ENCODE data around the gene UGT1A3. TPM values are rescaled to one million over a fixed set of nuclear protein-coding genes. Genes with fewer than 3 reads are reported as not detected.
"Not testable (repeated sequence)": the region's sequence is repeated elsewhere in the genome, so short reads cannot be mapped to it uniquely, and the experiment has no call there.

Gene UGT1A3
- total RNA-seq, 2 experiments from 2014 or later, result not detected

DNA sequence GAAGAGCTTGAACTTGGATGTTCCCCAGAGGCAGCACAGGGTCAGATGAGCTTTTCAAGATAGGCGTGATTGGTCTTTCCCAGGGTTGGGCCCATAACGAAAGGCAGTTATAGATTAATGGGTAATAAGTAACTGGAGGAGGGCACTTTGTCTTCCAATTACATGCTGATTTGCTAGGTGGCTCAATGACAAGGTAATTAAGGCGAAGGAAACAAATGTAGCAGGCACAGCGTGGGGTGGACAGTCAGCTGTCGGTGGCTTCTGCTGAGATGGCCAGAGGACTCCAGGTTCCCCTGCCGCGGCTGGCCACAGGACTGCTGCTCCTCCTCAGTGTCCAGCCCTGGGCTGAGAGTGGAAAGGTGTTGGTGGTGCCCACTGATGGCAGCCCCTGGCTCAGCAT lies 10.3 kb upstream of the UGT1A3 start, which contains the start of gene UGT1A4:
TSS of gene UGT1A4 (plus strand) at position 185 of the 400 bp plus-strand sequence. CDS start at position 270, 85 bp downstream.
- ATAC-seq (ENCODE audit: low read depth) (no peak), DNase-seq (no peak)
- Mint-ChIP-seq H3K27ac (no peak within 1 kb of the TSS), H3K27me3 (peaks cover 35% of the 10 kb centered on the region), H3K36me3 (no peaks in the 10 kb centered on the region), H3K9me3 (no peaks in the 10 kb centered on the region), H3K4me3 (no peak within 1 kb of the TSS), H3K4me1 (peaks cover 20% of the 10 kb centered on the region)
- POLR2A ChIA-PET, result no interaction called here

DNA sequence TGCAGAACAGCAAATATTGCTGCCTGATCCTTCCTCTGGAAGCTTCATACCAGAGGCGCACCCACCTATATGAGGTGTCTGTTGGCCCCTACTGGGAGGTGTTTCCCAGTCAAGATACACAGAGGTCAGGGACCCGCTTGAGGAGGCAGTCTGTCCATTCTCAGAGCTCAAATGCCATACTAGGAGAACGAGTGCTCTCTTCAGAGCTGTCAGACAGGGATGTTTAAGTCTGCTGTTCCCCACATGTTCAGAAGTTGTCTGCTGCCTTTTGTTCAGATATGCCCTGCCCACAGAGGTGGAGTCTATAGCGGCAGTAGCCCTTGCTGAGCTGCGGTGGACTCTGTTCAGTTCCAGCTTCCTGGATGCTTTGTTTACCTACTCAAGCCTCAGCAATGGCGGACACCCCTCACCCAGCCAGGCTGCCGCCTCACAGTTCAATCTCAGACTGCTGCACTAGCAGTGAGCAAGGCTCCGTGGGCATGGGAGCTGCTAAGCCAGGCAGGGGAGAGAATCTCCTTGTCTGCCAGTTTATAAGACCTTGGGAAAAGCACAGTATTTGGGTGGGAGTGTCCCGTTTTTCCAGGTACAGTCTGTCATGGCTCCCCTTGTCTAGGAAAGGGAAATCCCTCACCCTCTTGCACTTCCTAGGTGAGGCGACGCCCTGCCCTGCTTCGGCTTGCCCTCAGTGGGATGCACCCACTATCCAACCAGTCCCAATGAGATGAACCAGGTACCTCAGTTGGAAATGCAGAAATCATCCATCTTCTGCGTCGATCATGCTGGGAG lies 8.2 kb downstream of the UGT1A3 start:
- H3K27ac Mint-ChIP-seq; POLR2A ChIA-PET; DNase-seq; H3K4me1 Mint-ChIP-seq; ATAC-seq (ENCODE audit: low read depth); H3K9me3 Mint-ChIP-seq; H3K36me3 Mint-ChIP-seq; H3K4me3 Mint-ChIP-seq: not testable (repeated sequence)
- H3K27me3 Mint-ChIP-seq, result peaks cover 21% of the 10 kb centered on the region

DNA sequence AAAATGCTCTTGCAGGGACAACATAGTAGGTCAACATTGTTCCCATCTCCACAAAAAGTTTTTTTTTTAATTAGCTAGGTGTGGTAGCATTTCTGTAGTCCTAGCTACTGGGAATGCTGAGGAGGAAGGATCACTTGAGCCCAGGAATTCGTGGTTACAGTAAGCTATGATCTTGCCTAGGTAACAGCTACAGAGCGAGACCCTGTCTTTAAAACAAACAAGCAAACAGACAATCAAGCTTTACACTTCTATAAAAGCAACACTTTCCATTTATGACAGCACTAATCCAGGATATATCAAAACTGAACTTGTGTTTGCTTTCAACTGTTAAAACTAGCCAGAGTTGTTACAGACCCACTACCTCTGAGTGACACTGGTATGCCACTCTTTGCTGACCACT lies 12.0 kb downstream of the UGT1A3 start:
- H3K36me3 Mint-ChIP-seq, result no peaks in the 10 kb centered on the region
- POLR2A ChIA-PET, result no interaction called here
- ATAC-seq (ENCODE audit: low read depth) (no peak), DNase-seq (no peak)
- H3K27ac Mint-ChIP-seq, result no peak overlapping the region
- no peak overlapping the region for H3K4me3 Mint-ChIP-seq
- H3K27me3 Mint-ChIP-seq, result peaks cover 12% of the 10 kb centered on the region
- no peaks in the 10 kb centered on the region for H3K9me3 Mint-ChIP-seq
- no peaks in the 10 kb centered on the region for H3K4me1 Mint-ChIP-seq

DNA sequence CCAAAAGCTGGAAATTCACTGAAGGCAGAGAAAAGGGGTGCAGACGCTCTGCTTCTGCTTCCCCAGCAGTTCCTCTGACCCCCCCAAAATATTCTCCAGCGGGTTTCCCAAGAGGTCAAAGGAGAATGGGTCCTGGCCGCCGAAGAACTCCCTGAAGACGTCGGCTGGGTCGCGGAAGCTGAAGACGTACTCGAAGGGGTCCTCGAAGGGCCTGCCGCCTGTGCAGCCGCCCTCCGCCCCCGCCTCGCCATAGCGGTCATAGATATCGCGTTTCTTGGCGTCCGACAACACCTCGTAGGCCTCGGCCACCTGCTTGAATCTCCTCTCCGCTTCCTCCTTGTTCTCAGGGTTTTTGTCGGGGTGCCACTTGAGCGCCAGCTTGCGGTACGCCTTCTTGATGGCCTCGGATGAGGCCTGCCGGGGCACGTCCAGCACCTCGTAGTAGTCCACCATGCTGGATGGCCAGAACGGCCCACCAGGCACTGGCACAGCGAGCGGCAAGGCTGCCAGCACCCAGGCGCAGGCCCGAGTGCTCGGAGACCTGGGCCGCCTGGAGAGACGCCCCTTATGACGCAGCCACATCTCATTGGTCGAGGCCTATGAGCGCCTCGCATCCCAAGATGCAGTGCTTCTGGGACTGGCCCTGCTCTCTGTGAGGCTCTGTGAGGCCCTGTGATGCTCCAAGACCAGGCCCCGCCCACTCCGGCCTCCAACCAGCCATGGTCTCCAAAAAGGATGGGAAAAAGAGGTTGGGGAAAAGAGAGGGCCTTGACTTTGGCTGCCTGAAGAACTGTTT lies 14.8 kb downstream of the UGT1A3 start:
- H3K4me1 Mint-ChIP-seq, result no peaks in the 10 kb centered on the region
- no peak for ATAC-seq (ENCODE audit: low read depth)
- H3K9me3 Mint-ChIP-seq, result peaks cover 3% of the 10 kb centered on the region
- H3K27ac Mint-ChIP-seq, result no peak overlapping the region
- POLR2A ChIA-PET, result no interaction called here
- peaks cover 12% of the 10 kb centered on the region for H3K27me3 Mint-ChIP-seq
- H3K36me3 Mint-ChIP-seq, result no peaks in the 10 kb centered on the region
- no peak overlapping the region for H3K4me3 Mint-ChIP-seq
- DNase-seq, result no peak

DNA sequence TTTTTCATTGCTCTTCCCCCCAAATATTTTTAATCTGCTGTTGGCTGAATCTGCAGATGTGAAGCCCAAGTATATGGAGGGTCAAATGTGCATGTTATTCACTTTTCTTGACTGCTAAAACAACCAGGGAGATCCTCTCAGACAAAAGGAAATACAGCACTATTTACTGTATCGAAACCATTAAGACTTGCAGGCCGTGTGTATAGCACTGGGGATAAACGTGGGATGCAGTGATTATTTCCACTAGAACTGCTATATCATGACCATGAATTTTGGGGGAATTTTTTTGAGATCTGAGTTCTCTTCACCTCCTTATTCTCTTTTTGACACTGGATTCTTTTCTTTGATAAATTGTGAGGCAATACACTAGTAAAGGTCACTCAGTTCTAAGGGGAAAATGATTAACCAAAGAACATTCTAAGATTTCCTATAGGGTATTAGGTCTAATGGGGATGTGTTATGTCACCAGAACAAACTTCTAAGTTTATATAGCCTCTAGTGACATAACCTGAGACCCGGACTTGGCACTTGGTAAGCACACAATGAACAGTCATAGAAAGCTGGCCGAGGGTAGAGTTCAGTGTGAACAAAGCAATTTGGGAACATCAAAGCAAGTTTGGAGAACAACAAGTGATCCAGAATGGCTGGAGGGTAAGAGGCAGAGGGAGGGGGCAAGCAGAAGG lies 16.4 kb downstream of the UGT1A3 start:
- Mint-ChIP-seq H3K36me3 (no peaks in the 10 kb centered on the region), H3K27me3 (peaks cover 15% of the 10 kb centered on the region)
- DNase-seq, result no peak

DNA sequence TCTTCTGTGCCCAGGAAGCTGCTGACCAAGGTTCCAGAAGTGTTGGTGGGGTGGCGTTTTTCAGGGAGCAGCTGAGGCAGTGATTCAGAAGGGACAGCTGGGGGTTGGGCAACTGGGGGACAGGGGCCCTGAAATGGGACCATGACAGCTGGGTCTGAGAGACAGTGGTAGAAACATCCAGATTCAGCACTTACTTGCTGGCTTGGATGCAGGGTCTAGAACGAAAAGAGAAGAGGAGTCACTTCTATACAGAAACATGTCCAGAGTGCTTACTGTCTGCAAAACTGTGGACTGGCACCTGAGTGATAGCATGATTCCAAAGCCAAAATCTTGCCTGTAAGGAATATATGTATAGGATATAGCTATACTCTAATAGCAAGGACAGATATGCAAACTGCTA lies 17.0 kb downstream of the UGT1A3 start:
- H3K4me1 Mint-ChIP-seq; H3K9me3 Mint-ChIP-seq; DNase-seq; H3K27ac Mint-ChIP-seq; H3K36me3 Mint-ChIP-seq; H3K4me3 Mint-ChIP-seq; ATAC-seq (ENCODE audit: low read depth); POLR2A ChIA-PET: not testable (repeated sequence)
- peaks cover 15% of the 10 kb centered on the region for H3K27me3 Mint-ChIP-seq

More for the DNA sequence above, 16.4 kb downstream of the UGT1A3 start:
- POLR2A ChIA-PET, result no interaction called here
- H3K4me3 Mint-ChIP-seq, result no peak overlapping the region
- H3K9me3 Mint-ChIP-seq, result peaks cover 7% of the 10 kb centered on the region
- H3K4me1 Mint-ChIP-seq, result no peaks in the 10 kb centered on the region
- ATAC-seq (ENCODE audit: low read depth), result no peak
- no peak overlapping the region for H3K27ac Mint-ChIP-seq

DNA sequence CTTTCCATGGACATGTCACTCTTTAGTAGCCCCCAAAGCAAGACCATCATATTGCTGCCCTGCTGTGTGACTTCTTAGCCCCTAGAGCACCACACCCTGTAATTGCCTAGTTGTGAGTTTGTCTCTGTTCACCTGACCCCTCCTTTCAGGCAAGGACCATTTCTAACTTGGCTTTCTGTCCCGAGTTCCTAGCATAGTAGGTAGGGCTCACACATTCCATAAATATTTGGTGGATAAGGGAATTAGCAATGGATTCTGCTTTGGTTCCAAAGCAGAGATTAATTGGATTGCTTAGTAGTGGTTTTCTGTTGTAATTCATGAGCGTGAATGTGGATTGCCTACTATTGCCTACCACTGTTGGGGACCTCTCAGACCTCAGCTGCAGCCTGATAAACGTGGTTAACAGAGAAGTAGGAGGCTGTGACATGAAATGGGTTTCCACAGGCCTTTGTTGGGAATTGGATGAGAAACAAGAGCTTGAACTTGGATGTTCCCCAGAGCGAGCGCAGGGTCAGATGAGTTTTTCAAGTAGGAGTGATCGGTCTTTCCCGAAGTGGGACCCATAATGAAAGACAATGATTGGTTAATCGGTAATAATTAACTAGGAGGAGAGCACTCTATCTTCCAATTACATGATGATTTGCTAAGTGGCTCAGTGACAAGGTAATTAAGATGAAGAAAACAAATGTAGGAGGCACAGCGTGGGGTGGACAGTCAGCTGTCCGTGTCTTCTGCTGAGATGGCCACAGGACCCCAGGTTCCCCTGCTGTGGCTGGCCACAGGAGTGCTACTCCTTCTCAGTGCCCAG lies 17.8 kb downstream of the UGT1A3 start:
- H3K27me3 Mint-ChIP-seq, result peaks cover 17% of the 10 kb centered on the region
- DNase-seq (no peak), ATAC-seq (ENCODE audit: low read depth) (no peak)
- POLR2A ChIA-PET, result no interaction called here
- H3K36me3 Mint-ChIP-seq, result no peaks in the 10 kb centered on the region
- H3K9me3 Mint-ChIP-seq, result peaks cover 14% of the 10 kb centered on the region
- H3K4me1 Mint-ChIP-seq, result no peaks in the 10 kb centered on the region
- H3K27ac Mint-ChIP-seq, result no peak overlapping the region
- no peak overlapping the region for H3K4me3 Mint-ChIP-seq

DNA sequence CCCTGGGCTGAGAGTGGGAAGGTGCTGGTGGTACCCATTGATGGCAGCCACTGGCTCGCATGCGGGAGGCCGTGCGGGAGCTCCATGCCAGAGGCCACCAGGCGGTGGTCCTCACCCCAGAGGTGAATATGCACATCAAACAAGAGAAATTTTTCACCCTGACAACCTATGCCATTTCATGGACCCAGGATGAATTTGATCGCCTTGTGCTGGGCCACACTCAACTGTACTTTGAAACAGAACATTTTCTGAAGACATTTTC lies 18.4 kb downstream of the UGT1A3 start:
- POLR2A ChIA-PET, result no interaction called here
- Mint-ChIP-seq H3K36me3 (no peaks in the 10 kb centered on the region), H3K4me1 (no peaks in the 10 kb centered on the region), H3K27me3 (peaks cover 22% of the 10 kb centered on the region), H3K27ac (no peak overlapping the region), H3K4me3 (no peak overlapping the region), H3K9me3 (peaks cover 17% of the 10 kb centered on the region)
- ATAC-seq (ENCODE audit: low read depth) (no peak), DNase-seq (no peak)

DNA sequence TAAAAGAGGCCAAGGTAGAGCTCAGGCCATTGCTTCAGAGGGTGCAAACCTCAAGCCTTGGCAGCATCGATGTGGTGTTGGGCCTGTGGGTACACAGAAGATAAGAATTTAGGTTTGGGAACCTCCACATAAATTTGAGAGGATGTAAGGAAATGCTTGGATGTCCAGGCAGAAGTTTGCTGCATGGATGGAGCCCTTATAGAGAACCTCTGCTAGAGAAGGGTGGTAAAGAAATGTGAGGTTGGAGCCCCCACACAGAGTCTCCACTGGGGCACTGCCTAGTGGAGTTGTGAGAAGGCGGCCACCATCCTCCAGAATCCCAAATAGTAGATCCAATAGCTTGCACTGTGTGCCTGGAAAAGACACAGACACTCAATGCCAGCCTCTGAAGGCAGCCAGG lies 21.8 kb downstream of the UGT1A3 start:
- H3K27ac Mint-ChIP-seq; H3K36me3 Mint-ChIP-seq; H3K4me3 Mint-ChIP-seq; H3K4me1 Mint-ChIP-seq; POLR2A ChIA-PET; ATAC-seq (ENCODE audit: low read depth); DNase-seq: not testable (repeated sequence)
- Mint-ChIP-seq H3K9me3 (peaks cover 19% of the 10 kb centered on the region), H3K27me3 (peaks cover 21% of the 10 kb centered on the region)

DNA sequence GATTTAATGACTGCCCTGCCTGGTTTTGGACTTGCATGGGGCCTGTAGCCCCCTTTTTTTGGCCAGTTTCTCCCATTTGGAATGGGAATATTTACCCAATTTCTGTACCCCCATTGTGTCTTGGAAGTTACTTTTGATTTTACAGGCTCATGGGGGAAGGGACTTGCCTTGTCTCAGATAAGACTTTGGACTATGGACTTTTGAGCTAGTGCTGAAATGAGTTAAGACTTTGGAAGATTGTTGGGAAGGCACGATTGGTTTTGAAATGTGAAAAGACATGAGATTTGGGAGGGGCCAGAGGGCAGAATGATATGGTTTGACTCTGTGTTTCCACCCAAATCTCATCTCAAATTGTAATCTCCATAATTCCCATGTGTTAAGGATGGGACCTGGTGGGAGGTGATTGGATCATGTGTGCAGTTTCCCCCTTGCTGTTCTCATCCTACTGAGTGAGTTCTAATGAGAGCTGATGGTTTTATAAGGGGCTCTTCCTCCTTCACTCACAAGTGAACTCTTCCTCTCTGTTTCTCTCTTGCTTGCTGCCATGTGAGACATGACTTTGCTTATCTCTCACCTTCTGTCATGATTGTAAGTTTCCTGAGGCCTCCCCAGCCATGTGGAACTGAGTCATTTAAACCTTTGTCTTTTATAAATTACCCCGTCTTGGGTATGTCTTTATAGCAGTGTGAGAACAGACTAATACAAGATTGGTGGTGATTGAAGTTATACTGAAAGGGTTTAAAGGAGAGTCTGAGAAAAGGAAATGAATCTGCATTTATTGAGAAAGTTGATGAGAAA lies 22.6 kb downstream of the UGT1A3 start:
- POLR2A ChIA-PET; DNase-seq; H3K4me1 Mint-ChIP-seq; H3K36me3 Mint-ChIP-seq; H3K4me3 Mint-ChIP-seq; ATAC-seq (ENCODE audit: low read depth); H3K27ac Mint-ChIP-seq: not testable (repeated sequence)
- Mint-ChIP-seq H3K9me3 (peaks cover 19% of the 10 kb centered on the region), H3K27me3 (peaks cover 20% of the 10 kb centered on the region)

DNA sequence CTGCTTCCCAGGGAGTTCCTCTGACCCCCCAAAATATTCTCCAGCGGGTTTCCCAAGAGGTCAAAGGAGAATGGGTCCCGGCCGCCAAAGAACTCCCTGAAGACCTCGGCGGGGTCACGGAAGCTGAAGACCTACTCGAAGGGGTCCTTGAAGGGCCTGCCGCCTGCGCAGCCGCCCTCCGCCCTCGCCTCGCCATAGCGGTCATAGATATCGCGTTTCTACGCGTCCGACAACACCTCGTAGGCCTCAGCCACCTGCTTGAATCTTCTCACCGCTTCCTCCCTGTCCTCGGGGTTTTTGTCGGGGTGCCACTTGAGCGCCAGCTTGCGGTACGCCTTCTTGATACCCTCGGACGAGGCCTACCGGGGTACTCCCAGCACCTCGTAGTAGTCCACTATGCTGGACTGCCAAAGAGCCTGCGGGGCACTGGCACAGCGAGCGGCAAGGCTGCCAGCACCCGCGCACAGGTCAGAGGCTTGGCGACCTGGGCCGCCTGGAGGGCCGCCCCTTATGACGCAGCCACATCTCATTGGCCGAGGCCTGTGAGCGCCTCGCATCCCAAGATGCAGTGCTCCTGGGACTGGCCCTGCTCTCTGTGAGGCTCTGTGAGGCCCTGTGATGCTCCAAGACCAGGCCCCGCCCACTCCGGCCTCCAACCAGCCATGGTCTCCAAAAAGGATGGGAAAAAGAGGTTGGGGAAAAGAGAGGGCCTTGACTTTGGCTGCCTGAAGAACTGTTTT lies 26.2 kb downstream of the UGT1A3 start:
- DNase-seq, result no peak
- no peak for ATAC-seq (ENCODE audit: low read depth)
- Mint-ChIP-seq H3K4me3 (no peak overlapping the region), H3K9me3 (peaks cover 12% of the 10 kb centered on the region), H3K27ac (no peak overlapping the region), H3K4me1 (no peaks in the 10 kb centered on the region), H3K27me3 (peaks cover 12% of the 10 kb centered on the region), H3K36me3 (no peaks in the 10 kb centered on the region)
- POLR2A ChIA-PET, result no interaction called here

DNA sequence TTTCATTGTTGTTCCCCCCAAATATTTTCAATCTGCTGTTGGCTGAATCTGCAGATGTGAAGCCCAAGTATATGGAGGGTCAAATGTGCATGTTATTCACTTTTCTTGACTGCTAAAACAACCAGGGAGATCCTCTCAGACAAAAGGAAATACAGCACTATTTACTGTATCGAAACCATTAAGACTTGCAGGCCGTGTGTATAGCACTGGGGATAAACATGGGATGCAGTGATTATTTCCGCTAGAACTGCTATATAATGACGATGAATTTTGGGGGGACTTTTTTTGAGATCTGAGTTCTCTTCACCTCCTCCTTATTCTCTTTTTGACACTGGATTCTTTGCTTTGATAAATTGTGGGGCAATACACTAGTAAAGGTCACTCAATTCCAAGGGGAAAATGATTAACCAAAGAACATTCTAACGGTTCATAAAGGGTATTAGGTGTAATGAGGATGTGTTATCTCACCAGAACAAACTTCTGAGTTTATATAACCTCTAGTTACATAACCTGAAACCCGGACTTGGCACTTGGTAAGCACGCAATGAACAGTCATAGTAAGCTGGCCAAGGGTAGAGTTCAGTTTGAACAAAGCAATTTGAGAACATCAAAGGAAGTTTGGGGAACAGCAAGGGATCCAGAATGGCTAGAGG lies 27.7 kb downstream of the UGT1A3 start:
- H3K36me3 Mint-ChIP-seq, result no peaks in the 10 kb centered on the region
- peaks cover 12% of the 10 kb centered on the region for H3K27me3 Mint-ChIP-seq
- H3K9me3 Mint-ChIP-seq, result peaks cover 6% of the 10 kb centered on the region
- no peak overlapping the region for H3K27ac Mint-ChIP-seq
- ATAC-seq (ENCODE audit: low read depth) (no peak), DNase-seq (no peak)
- POLR2A ChIA-PET, result no interaction called here
- H3K4me1 Mint-ChIP-seq, result no peaks in the 10 kb centered on the region
- no peak overlapping the region for H3K4me3 Mint-ChIP-seq

All from activated naive CD8-positive, alpha-beta T cell treated with anti-CD3 and anti-CD28 coated beads, Interleukin-2, amount 10 ng/mL, durations not matched to agents 7 days and 5 days (primary cell).